Vagina (tissue), 2 donors: Measurements from ENCODE around the gene MEGF6. TPM values are rescaled to one million over a fixed set of nuclear protein-coding genes. Genes with fewer than 3 reads are reported as not detected.
A peak's percentile ranks its signal among the peaks of the same experiment; 100 is the strongest.

ENCODE experiments used
- DNase-seq, 2 donors: peaks; one replicate each; pipeline ENCODE4 v3.0.0-alpha.2; 2017; ENCODE audit errors: extremely low spot score in 2 of 2
- H3K27ac ChIP-seq: fragments of 200-600 bp; sonication (generic); one replicate; pipeline ENCODE4 v1.5.1; 2019
- H3K27me3 ChIP-seq: fragments of 200-600 bp; sonication (generic); one replicate; pipeline ENCODE4 v1.5.1; 2019
- H3K36me3 ChIP-seq, 2 donors: fragments of 200-600 bp; sonication (generic); one replicate each; pipeline ENCODE4 v1.5.1; 2017 to 2019
- H3K4me1 ChIP-seq: fragments of 200-600 bp; sonication (generic); one replicate; pipeline ENCODE4 v1.5.1; 2019
- H3K4me3 ChIP-seq, 2 donors: fragments of 200-600 bp; sonication (generic); 1 replicate in 1 of 2; 2 replicates in 1 of 2; pipeline ENCODE4 v1.5.1; 2016 to 2019
- H3K9me3 ChIP-seq: fragments of 200-600 bp; sonication (generic); one replicate; pipeline ENCODE4 v1.5.1; 2019
- POLR2A ChIP-seq, 2 donors: fragments of 450-650 bp; IDR thresholded peaks; one replicate each; pipeline ENCODE4 v1.6.1; 2017; ENCODE audit warnings: antibody characterized with exemption in 2 of 2, mild to moderate bottlenecking in 2 of 2, moderate library complexity in 2 of 2
- POLR2AphosphoS5 ChIP-seq, 2 donors: sonication (generic); formaldehyde crosslinking; IDR thresholded peaks; one replicate each; pipeline ENCODE4 v1.9.0; 2017; ENCODE audit warnings: antibody characterized with exemption in 2 of 2, mild to moderate bottlenecking in 2 of 2, low read depth in 1 of 2; ENCODE audit not compliant: insufficient read depth in 1 of 2
- intact Hi-C: fragments of 100-400 bp; cut with DNase I; formaldehyde crosslinking; loops from one replicate; pipeline ENCODE4 v1.15.1; 2023
- total RNA-seq: library from RNA; depleted of rRNA; stranded (reverse); fragments of >200 nt; gene quantifications from one replicate; pipeline ENCODE4 v1.2.3, GENCODE V29; 2016
- TF ChIP-seq, protein P1 (sequence below), 3 experiments: fragments of 450-650 bp in 2 of 3; fragments of 200-600 bp in 1 of 3; sonication (generic) in 1 of 3; IDR thresholded peaks; one replicate each; pipeline ENCODE4 v1.5.1; 2017 to 2019; ENCODE audit warnings: antibody characterized with exemption in 3 of 3, mild to moderate bottlenecking in 2 of 3, moderate library complexity in 2 of 3

MEGF6 gene
- total RNA-seq, 1 donor from 2014 or later, result 37.6 TPM

DNA sequence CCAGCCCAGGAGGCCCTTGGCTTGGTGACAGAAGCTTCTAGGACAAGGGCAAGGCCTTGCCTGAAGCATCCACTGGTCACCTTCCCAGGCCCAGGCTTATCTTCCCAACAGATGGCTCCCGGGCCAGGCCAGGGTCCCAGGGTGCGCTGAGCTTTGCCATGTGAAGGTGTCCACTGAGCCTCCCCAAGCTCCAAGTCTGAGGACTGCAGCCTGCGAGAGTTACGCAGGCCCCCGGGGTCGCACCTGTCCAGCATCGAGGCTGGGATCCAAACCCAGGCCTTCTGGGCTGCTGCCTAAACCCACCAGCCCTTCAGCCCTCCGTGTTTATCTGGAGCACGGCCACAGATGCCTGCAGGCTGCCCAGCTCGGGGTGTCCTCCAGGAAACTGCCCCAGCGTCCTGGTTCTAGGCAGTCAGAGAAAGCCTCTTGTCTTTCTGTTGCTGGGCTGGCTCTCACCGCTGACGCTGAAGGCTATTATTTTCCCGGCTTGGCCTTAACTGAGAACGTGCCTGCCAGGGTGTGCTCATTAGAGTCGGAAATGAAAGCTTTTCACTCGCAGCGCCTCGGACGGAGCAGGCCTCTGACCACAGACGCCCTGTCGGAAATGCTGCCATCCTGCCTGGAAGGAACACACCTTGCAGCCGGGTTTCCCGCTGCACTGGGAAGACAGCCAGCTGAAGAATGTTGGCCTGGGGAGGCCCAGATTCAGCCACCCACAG lies 71.4 kb downstream of the MEGF6 start:
- H3K27me3 ChIP-seq, result no peaks in the 10 kb centered on the region
- no peaks in the 10 kb centered on the region for H3K36me3 ChIP-seq
- intact Hi-C loops, result no loop called here
- peaks cover 40% of the 10 kb centered on the region for H3K4me1 ChIP-seq
- DNase-seq, result no peak
- H3K9me3 ChIP-seq, result no peaks in the 10 kb centered on the region
- TF ChIP-seq POLR2A (IDR thresholded peaks at IDR 0.05) (no peak), POLR2AphosphoS5 (IDR thresholded peaks at IDR 0.05; ENCODE audit: insufficient read depth in 1 of 2, low read depth in 1 of 2) (peak in 1 of 2 donors; percentile 47)
- no peak overlapping the region for H3K4me3 ChIP-seq
- H3K27ac ChIP-seq, result peak overlapping the region; percentile 35

DNA sequence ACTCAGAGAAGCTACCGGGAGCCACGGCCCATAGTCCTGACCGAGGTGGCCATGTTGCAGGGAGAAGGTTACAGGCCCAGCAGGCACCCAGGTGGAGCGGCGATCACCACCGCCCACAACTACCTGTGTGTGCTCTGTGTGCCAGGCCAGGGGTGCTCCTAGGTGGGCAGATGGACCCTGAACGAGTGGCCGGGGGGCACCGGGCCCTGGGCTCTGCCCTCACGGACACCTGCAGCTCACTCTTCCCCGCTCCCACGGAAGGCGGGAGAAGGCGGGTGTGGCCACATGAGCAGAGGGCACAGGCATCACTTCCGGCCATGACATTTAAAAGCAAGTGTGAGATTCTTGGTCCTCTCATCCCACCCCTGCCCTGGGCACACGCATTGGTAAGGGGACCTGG lies 73.9 kb downstream of the MEGF6 start:
- Histone ChIP-seq H3K9me3 (no peaks in the 10 kb centered on the region), H3K27ac (no peak overlapping the region), H3K27me3 (no peaks in the 10 kb centered on the region), H3K36me3 (no peaks in the 10 kb centered on the region), H3K4me3 (no peak overlapping the region), H3K4me1 (peaks cover 30% of the 10 kb centered on the region)
- intact Hi-C loops, result no loop called here
- TF ChIP-seq POLR2AphosphoS5 (IDR thresholded peaks at IDR 0.05; ENCODE audit: insufficient read depth in 1 of 2, low read depth in 1 of 2) (no peak), POLR2A (IDR thresholded peaks at IDR 0.05) (no peak)
- TF ChIP-seq, protein P1, sequence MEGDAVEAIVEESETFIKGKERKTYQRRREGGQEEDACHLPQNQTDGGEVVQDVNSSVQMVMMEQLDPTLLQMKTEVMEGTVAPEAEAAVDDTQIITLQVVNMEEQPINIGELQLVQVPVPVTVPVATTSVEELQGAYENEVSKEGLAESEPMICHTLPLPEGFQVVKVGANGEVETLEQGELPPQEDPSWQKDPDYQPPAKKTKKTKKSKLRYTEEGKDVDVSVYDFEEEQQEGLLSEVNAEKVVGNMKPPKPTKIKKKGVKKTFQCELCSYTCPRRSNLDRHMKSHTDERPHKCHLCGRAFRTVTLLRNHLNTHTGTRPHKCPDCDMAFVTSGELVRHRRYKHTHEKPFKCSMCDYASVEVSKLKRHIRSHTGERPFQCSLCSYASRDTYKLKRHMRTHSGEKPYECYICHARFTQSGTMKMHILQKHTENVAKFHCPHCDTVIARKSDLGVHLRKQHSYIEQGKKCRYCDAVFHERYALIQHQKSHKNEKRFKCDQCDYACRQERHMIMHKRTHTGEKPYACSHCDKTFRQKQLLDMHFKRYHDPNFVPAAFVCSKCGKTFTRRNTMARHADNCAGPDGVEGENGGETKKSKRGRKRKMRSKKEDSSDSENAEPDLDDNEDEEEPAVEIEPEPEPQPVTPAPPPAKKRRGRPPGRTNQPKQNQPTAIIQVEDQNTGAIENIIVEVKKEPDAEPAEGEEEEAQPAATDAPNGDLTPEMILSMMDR (IDR thresholded peaks at IDR 0.05), result no peak
- no peak for DNase-seq

- H3K27ac ChIP-seq, result no peak overlapping the region
- no peaks in the 10 kb centered on the region for H3K9me3 ChIP-seq
- TF ChIP-seq, protein P1 (IDR thresholded peaks at IDR 0.05), result no peak
- TF ChIP-seq POLR2A (IDR thresholded peaks at IDR 0.05) (no peak), POLR2AphosphoS5 (IDR thresholded peaks at IDR 0.05; ENCODE audit: insufficient read depth in 1 of 2, low read depth in 1 of 2) (no peak)
- no peaks in the 10 kb centered on the region for H3K27me3 ChIP-seq
- H3K4me1 ChIP-seq, result peaks cover 28% of the 10 kb centered on the region
- intact Hi-C loops, result no loop called here
- no peak for DNase-seq
- no peaks in the 10 kb centered on the region for H3K36me3 ChIP-seq
- no peak overlapping the region for H3K4me3 ChIP-seq
Measured at GRCh38 chr1:3536420-3537195, 74.7 kb downstream of the MEGF6 start.

- H3K9me3 ChIP-seq, result no peaks in the 10 kb centered on the region
- TF ChIP-seq POLR2A (IDR thresholded peaks at IDR 0.05) (no peak), POLR2AphosphoS5 (IDR thresholded peaks at IDR 0.05; ENCODE audit: insufficient read depth in 1 of 2, low read depth in 1 of 2) (no peak)
- TF ChIP-seq, protein P1 (IDR thresholded peaks at IDR 0.05), result no peak
- no peaks in the 10 kb centered on the region for H3K36me3 ChIP-seq
- no peak overlapping the region for H3K27ac ChIP-seq
- no peak for DNase-seq
- intact Hi-C loops, result no loop called here
- no peaks in the 10 kb centered on the region for H3K27me3 ChIP-seq
- H3K4me1 ChIP-seq, result peaks cover 26% of the 10 kb centered on the region
- H3K4me3 ChIP-seq, result no peak overlapping the region
Measured at GRCh38 chr1:3535732-3536131, 75.6 kb downstream of the MEGF6 start.

- H3K27ac ChIP-seq, result no peak overlapping the region
- peaks cover 30% of the 10 kb centered on the region for H3K4me1 ChIP-seq
- TF ChIP-seq, protein P1 (IDR thresholded peaks at IDR 0.05), result no peak
- no peak for TF ChIP-seq POLR2AphosphoS5 (IDR thresholded peaks at IDR 0.05; ENCODE audit: insufficient read depth in 1 of 2, low read depth in 1 of 2)
- no peak for TF ChIP-seq POLR2A (IDR thresholded peaks at IDR 0.05)
- no peaks in the 10 kb centered on the region for H3K9me3 ChIP-seq
- H3K4me3 ChIP-seq, result no peak overlapping the region
- H3K27me3 ChIP-seq, result no peaks in the 10 kb centered on the region
- no peak for DNase-seq
- intact Hi-C loops, result no loop called here
- H3K36me3 ChIP-seq, result no peaks in the 10 kb centered on the region
Measured at GRCh38 chr1:3534803-3535637, 76.3 kb downstream of the MEGF6 start.
